Umbilical cord (tissue), 1 donor: ENCODE results near the gene ASB10. TPM values are rescaled to one million over a fixed set of nuclear protein-coding genes. Genes with fewer than 3 reads are reported as not detected.

ENCODE experiments used
- total RNA-seq: library from RNA; depleted of rRNA; stranded (reverse); fragments of >200 nt; gene quantifications from one replicate; pipeline ENCODE4 v1.2.3, GENCODE V29; 2014; ENCODE audit warnings: low replicate concordance; ENCODE audit not compliant: insufficient read depth

The ASB10 gene
- total RNA-seq, 1 donor from 2014 or later, result not detected

Other genes with a start within 250 kb of the ASB10 start
- gene KCNH2, start 208.9 kb downstream of the ASB10 start, total RNA-seq, result 25.3 TPM
- gene NOS3, start 196.2 kb downstream of the ASB10 start, total RNA-seq, result 4.6 TPM
- gene ATG9B, start 162.8 kb downstream of the ASB10 start, total RNA-seq, result 2.6 TPM
- 27.7 TPM for gene ABCB8, start 158.8 kb downstream of the ASB10 start, total RNA-seq
- 2.2 TPM for gene ASIC3, start 138.7 kb downstream of the ASB10 start, total RNA-seq
- gene CDK5, start 129.4 kb downstream of the ASB10 start, total RNA-seq, result 5.5 TPM
- 52.0 TPM for gene SLC4A2, start 127.7 kb downstream of the ASB10 start, total RNA-seq
- 63.1 TPM for gene FASTK, start 106.4 kb downstream of the ASB10 start, total RNA-seq
- 26.0 TPM for gene TMUB1, start 103.8 kb downstream of the ASB10 start, total RNA-seq
- 66.0 TPM for gene AGAP3, start 100.8 kb downstream of the ASB10 start, total RNA-seq
- not detected for gene GBX1, start 19.6 kb downstream of the ASB10 start, total RNA-seq
- not detected for gene H2BK1, start 23.2 kb upstream of the ASB10 start, total RNA-seq
- 12.8 TPM for gene ABCF2, start 40.0 kb upstream of the ASB10 start, total RNA-seq
- gene CHPF2, start 45.2 kb upstream of the ASB10 start, total RNA-seq, result 33.5 TPM
- gene SMARCD3, start 61.4 kb upstream of the ASB10 start, total RNA-seq, result 59.0 TPM
- gene NUB1, start 154.6 kb upstream of the ASB10 start, total RNA-seq, result 56.8 TPM
- gene WDR86, start 222.8 kb upstream of the ASB10 start, total RNA-seq, result 34.7 TPM